ENCODE measurements around the gene CD300H. TPM values are rescaled to one million over a fixed set of nuclear protein-coding genes. Genes with fewer than 3 reads are reported as not detected.

Gene CD300H
- total RNA-seq, 1 experiment from 2014 or later: not detected

GRCh38 chr17:74526681-74527080, 40.6 kb downstream of the CD300H start:
- Histone ChIP-seq H3K27me3 (ENCODE audit: insufficient read depth, low read length) (peaks cover 79% of the 10 kb centered on the region), H3K9me3 (ENCODE audit: control insufficient read depth in 1 of 2, insufficient read depth in 1 of 2, low read depth in 1 of 2, low read length in 2 of 2) (no peaks in the 10 kb centered on the region), H2AFZ (ENCODE audit: low read depth, low read length, poor library complexity, severe bottlenecking) (no peak overlapping the region), H3K9ac (ENCODE audit: low read length) (no peak overlapping the region), H4K20me1 (ENCODE audit: insufficient read depth) (no peaks in the 10 kb centered on the region), H3K4me3 (replicated peaks in 1 of 2; ENCODE audit: low read depth in 1 of 2, low read length in 2 of 2) (no peak overlapping the region), H3K36me3 (ENCODE audit: control insufficient read depth in 1 of 2, insufficient read depth in 2 of 2, low read length in 2 of 2) (no peaks in the 10 kb centered on the region), H3K27ac (ENCODE audit: low read depth, low read length) (no peak overlapping the region), H3K4me2 (ENCODE audit: low read length) (no peak overlapping the region), H3K9me2 (ENCODE audit: insufficient read depth) (no peaks in the 10 kb centered on the region), H3K4me1 (ENCODE audit: control insufficient read depth in 1 of 2, insufficient read depth in 2 of 2, low read length in 2 of 2) (no peaks in the 10 kb centered on the region), H3K79me2 (ENCODE audit: insufficient read depth, low read length) (no peaks in the 10 kb centered on the region)
- no peak for DNase-seq (ENCODE audit: low read depth, low spot score)
- RAD21 ChIA-PET (ENCODE audit: low non-redundant PET in 1 of 2, low total read pairs in 2 of 2, uncharacterized antibody in 2 of 2, unreplicated experiment in 2 of 2): no interaction called here
- POLR2A ChIA-PET: no interaction called here
- intact Hi-C loops (cut with micrococcal nuclease): no loop called here
- TF ChIP-seq POLR2AphosphoS5 (IDR thresholded peaks at IDR 0.05; ENCODE audit: low read depth, low read length) (no peak), SP1 (IDR thresholded peaks at IDR 0.05; ENCODE audit: low read depth) (no peak), ZFX (IDR thresholded peaks at IDR 0.05) (no peak), CEBPB (IDR thresholded peaks at IDR 0.05; ENCODE audit: low read depth) (no peak), SIN3A (IDR thresholded peaks at IDR 0.05; ENCODE audit: low read depth) (no peak), CBX3 (IDR thresholded peaks at IDR 0.05; ENCODE audit: low read depth) (no peak), FOSL1 (IDR thresholded peaks at IDR 0.05; ENCODE audit: low read depth) (no peak), JUND (IDR thresholded peaks at IDR 0.05) (no peak), MAX (IDR thresholded peaks at IDR 0.05) (no peak), CTCF (IDR thresholded peaks at IDR 0.05 in 2 of 3, conservative IDR thresholded peaks at IDR 0.05 in 1 of 3; ENCODE audit: borderline replicate concordance in 1 of 3, insufficient read depth in 1 of 3, low read depth in 2 of 3, low read length in 2 of 3) (no peak)
- BruUV-seq (replicated peaks): no TSS peak
- ATAC-seq: no peak
- CTCF ChIA-PET: interaction anchor here (0.6 to 1.4 kb wide), 3 partner anchors 39 to 159 kb away, joined by 3 read pairs; no protein-coding TSS in a partner anchor

All from HCT116 (cell line).